KOPT-K1 (cell line): Measurements from ENCODE around the gene AZI2.

Experiments used
- H3K27ac ChIP-seq: fragments of 200-600 bp; sonication (generic); 2 replicates; pipeline ENCODE4 v1.5.1; 2016; ENCODE audit warnings: antibody characterized with exemption, mild to moderate bottlenecking, low read depth, low read length; ENCODE audit not compliant: poor library complexity, severe bottlenecking
- H3K36me3 ChIP-seq: fragments of 200-600 bp; sonication (generic); 2 replicates; pipeline ENCODE4 v1.5.1; 2017; ENCODE audit warnings: antibody characterized with exemption, mild to moderate bottlenecking, low read length, moderate library complexity; ENCODE audit not compliant: insufficient read depth
- H3K9me3 ChIP-seq: fragments of 200-600 bp; sonication (generic); 2 replicates; pipeline ENCODE4 v1.5.1; 2017; ENCODE audit warnings: antibody characterized with exemption, low read length, mild to moderate bottlenecking; ENCODE audit not compliant: insufficient read depth, poor library complexity, severe bottlenecking

AZI2 gene

GRCh38 chr3:28322464-28322863, 26.2 kb downstream of the AZI2 start:
- H3K27ac ChIP-seq = no peak overlapping the region
- peaks cover 66% of the 10 kb centered on the region for H3K36me3 ChIP-seq
- no peaks in the 10 kb centered on the region for H3K9me3 ChIP-seq

DNA sequence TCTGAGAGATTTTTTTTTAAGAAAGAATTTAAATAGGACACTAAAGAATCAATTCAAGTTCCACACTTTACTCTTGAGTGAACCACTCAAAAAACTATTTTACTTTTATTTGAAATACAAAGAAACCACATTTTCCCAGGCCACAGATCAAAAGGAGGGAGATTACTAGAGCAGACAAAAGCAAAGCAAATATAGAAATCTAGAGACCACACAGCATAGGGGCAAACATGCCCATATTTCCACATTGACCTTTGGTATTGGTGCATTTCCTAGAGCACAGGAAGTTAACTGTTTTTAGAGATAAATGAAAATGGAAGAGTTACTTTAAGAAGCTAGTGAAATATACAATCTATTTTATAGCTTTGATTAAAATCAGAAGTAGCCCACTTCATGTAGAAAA, 27.6 kb downstream of the AZI2 start:
- no peak overlapping the region for H3K27ac ChIP-seq
- H3K36me3 ChIP-seq = peaks cover 66% of the 10 kb centered on the region
- no peaks in the 10 kb centered on the region for H3K9me3 ChIP-seq

GRCh38 chr3:28317438-28318022, 31.1 kb downstream of the AZI2 start:
- Histone ChIP-seq H3K27ac (no peak overlapping the region), H3K36me3 (peaks cover 34% of the 10 kb centered on the region), H3K9me3 (no peaks in the 10 kb centered on the region)

- peaks cover 25% of the 10 kb centered on the region; the same call in 1 of the 2 replicates for H3K36me3 ChIP-seq
- no peak overlapping the region for H3K27ac ChIP-seq
- no peaks in the 10 kb centered on the region for H3K9me3 ChIP-seq
Measured at GRCh38 chr3:28316226-28316625, 32.4 kb downstream of the AZI2 start.

- H3K9me3 ChIP-seq = no peaks in the 10 kb centered on the region
- peaks cover 21% of the 10 kb centered on the region; the same call in 1 of the 2 replicates for H3K36me3 ChIP-seq
- no peak overlapping the region for H3K27ac ChIP-seq
Measured at GRCh38 chr3:28315711-28316110, 32.9 kb downstream of the AZI2 start.

DNA sequence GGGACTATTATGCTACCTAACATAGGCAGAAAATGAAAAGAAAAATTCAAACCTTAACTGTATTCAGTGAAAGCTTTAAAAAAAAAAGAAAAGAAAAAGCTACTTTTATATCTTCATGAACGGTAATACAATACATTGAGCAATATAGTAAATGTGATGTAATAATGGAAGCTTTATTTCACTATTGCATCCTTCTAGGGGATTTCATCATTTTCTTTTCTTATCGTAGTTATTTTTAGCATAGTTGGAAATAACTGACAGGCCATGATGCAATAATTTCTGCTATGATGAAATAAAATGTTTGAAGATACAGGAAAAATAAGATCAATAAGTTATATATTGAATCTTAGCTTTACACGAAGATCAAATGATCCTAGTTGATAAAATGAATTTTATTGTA, 40.4 kb downstream of the AZI2 start:
- Histone ChIP-seq H3K27ac (no peak overlapping the region), H3K9me3 (no peaks in the 10 kb centered on the region), H3K36me3 (no peaks in the 10 kb centered on the region)

GRCh38 chr3:28301688-28302087, 46.9 kb downstream of the AZI2 start:
- H3K27ac ChIP-seq = no peak overlapping the region

GRCh38 chr3:28300345-28300962, 48.2 kb downstream of the AZI2 start:
- Histone ChIP-seq H3K27ac (no peak overlapping the region), H3K36me3 (no peaks in the 10 kb centered on the region), H3K9me3 (no peaks in the 10 kb centered on the region)

More at GRCh38 chr3:28301688-28302087, 46.9 kb downstream of the AZI2 start:
- Histone ChIP-seq H3K36me3 (no peaks in the 10 kb centered on the region), H3K9me3 (no peaks in the 10 kb centered on the region)

GRCh38 chr3:28299705-28300104, 48.9 kb downstream of the AZI2 start:
- Histone ChIP-seq H3K36me3 (no peaks in the 10 kb centered on the region), H3K9me3 (no peaks in the 10 kb centered on the region), H3K27ac (no peak overlapping the region)

- Histone ChIP-seq H3K36me3 (peaks cover 2% of the 10 kb centered on the region), H3K27ac (peak overlapping the region; percentile 75), H3K9me3 (peaks cover 2% of the 10 kb centered on the region)
Measured at GRCh38 chr3:28295898-28296490, 52.6 kb downstream of the AZI2 start.

- Histone ChIP-seq H3K27ac (peak overlapping the region; percentile 75), H3K9me3 (peaks cover 11% of the 10 kb centered on the region), H3K36me3 (peaks cover 7% of the 10 kb centered on the region)
Measured at GRCh38 chr3:28294667-28295413, 53.8 kb downstream of the AZI2 start.

DNA sequence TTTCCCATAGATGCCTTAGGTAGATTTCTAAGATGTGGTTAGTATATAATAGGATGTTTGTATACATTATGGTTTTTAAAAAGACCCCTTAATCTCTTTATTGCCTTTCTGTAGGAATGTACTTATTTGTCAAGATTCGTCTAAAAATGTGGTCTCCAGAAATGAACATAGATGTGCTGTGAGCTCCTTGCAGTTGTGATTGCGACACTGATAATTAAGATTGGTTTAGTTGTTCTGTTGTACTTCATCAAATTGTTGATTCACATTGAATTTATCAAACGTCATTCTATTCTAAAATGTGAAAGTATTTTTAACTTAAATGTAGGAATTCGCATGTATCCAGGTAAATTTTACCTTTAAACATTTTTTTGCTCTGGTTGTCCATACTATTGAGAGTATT, 56.0 kb downstream of the AZI2 start:
- Histone ChIP-seq H3K27ac (peak overlapping the region; percentile 75), H3K36me3 (peaks cover 7% of the 10 kb centered on the region), H3K9me3 (peaks cover 11% of the 10 kb centered on the region)

GRCh38 chr3:28291577-28291976, 57.0 kb downstream of the AZI2 start:
- Histone ChIP-seq H3K9me3 (peaks cover 11% of the 10 kb centered on the region), H3K27ac (no peak overlapping the region), H3K36me3 (peaks cover 7% of the 10 kb centered on the region)

GRCh38 chr3:28290863-28291300, 57.7 kb downstream of the AZI2 start:
- Histone ChIP-seq H3K9me3 (peaks cover 11% of the 10 kb centered on the region), H3K36me3 (peaks cover 7% of the 10 kb centered on the region), H3K27ac (no peak overlapping the region)

DNA sequence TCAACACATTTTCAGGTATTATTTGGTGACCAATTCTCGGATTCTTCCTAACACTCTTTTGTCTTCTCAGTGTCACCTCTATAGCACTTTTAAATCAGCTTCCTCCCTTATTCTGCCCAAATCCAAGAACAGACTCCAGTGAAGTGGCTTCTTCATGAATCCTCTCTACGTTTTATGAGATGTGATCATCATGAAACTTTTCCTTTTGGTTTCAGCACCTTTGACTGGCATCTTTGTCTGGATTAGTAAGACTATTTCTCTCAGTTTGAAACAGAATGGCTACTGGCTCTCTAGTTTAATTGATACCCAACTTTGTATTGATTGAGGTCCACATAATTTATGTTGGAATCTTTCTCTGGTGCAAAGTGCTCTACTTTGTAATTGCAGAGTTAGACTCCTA, 61.6 kb downstream of the AZI2 start:
- H3K27ac ChIP-seq = no peak overlapping the region
- peaks cover 7% of the 10 kb centered on the region for H3K36me3 ChIP-seq
- peaks cover 11% of the 10 kb centered on the region for H3K9me3 ChIP-seq
